H9 (cell line): ENCODE measurements around the gene NUDT22. TPM values are rescaled to one million over a fixed set of nuclear protein-coding genes. Genes with fewer than 3 reads are reported as not detected.

Experiments used
- DNase-seq: peaks from one replicate; pipeline ENCODE4 v3.0.0-alpha.2; 2017
- H2AFZ ChIP-seq: one replicate; pipeline ENCODE4 v1.6.1; 2013; ENCODE audit warnings: mild to moderate bottlenecking, low read length, control low read depth, moderate library complexity
- H2AK5ac ChIP-seq: 2 replicates; pipeline ENCODE4 v1.6.1; 2013; ENCODE audit warnings: low read length, control low read depth, mixed read lengths; ENCODE audit not compliant: insufficient read length
- H2BK120ac ChIP-seq: one replicate; pipeline ENCODE4 v1.6.1; 2013; ENCODE audit warnings: low read depth, mild to moderate bottlenecking, low read length, control low read depth, inconsistent platforms; ENCODE audit not compliant: poor library complexity, severe bottlenecking
- H2BK12ac ChIP-seq: 2 replicates; pipeline ENCODE4 v1.6.1; 2013; ENCODE audit warnings: low read length, control low read depth, mixed read lengths, low read depth; ENCODE audit not compliant: insufficient read length
- H2BK15ac ChIP-seq: 2 replicates; pipeline ENCODE4 v1.6.1; 2013; ENCODE audit warnings: low read depth, low read length, control low read depth
- H2BK20ac ChIP-seq: one replicate; pipeline ENCODE4 v1.6.1; 2013; ENCODE audit warnings: low read depth, mild to moderate bottlenecking, low read length, control low read depth, inconsistent platforms; ENCODE audit not compliant: poor library complexity, severe bottlenecking
- H2BK5ac ChIP-seq: 2 replicates; pipeline ENCODE4 v1.6.1; 2013; ENCODE audit warnings: low read length, control low read depth, mixed read lengths; ENCODE audit not compliant: insufficient read length
- H3K14ac ChIP-seq: 2 replicates; pipeline ENCODE4 v1.6.1; 2013; ENCODE audit warnings: low read length, control low read depth; ENCODE audit not compliant: insufficient read depth
- H3K18ac ChIP-seq: 2 replicates; pipeline ENCODE4 v1.6.1; 2013; ENCODE audit warnings: low read depth, mild to moderate bottlenecking, mixed read lengths, low read length, control low read depth; ENCODE audit not compliant: insufficient read length
- H3K23ac ChIP-seq: 2 replicates; pipeline ENCODE4 v1.6.1; 2013; ENCODE audit warnings: low read length, control low read depth, mixed read lengths, low read depth; ENCODE audit not compliant: insufficient read length
- H3K23me2 ChIP-seq: 2 replicates; pipeline ENCODE4 v1.6.1; 2013; ENCODE audit warnings: low read depth, mild to moderate bottlenecking, mixed read lengths, low read length, control low read depth; ENCODE audit not compliant: insufficient read length, poor library complexity, severe bottlenecking
- H3K27ac ChIP-seq: 2 replicates; pipeline ENCODE4 v1.5.1; 2013; ENCODE audit warnings: low read length, control low read depth, mixed read lengths, low read depth; ENCODE audit not compliant: insufficient read length
- H3K27me3 ChIP-seq: 2 replicates; pipeline ENCODE4 v1.6.1; 2013; ENCODE audit warnings: low read length, control low read depth, inconsistent platforms; ENCODE audit not compliant: insufficient read depth
- H3K4ac ChIP-seq: 2 replicates; pipeline ENCODE4 v1.6.1; 2013; ENCODE audit warnings: low read depth, mild to moderate bottlenecking, control low read depth, inconsistent platforms, low read length, moderate library complexity
- H3K4me1 ChIP-seq: 2 replicates; pipeline ENCODE4 v1.6.1; 2013; ENCODE audit warnings: low read length, control low read depth, inconsistent platforms; ENCODE audit not compliant: insufficient read depth
- H3K4me2 ChIP-seq: 2 replicates; pipeline ENCODE4 v1.6.1; 2013; ENCODE audit warnings: low read length, control low read depth, mixed read lengths; ENCODE audit not compliant: insufficient read length, insufficient read depth
- H3K56ac ChIP-seq: 2 replicates; pipeline ENCODE4 v1.6.1; 2013; ENCODE audit warnings: low read depth, mild to moderate bottlenecking, mixed read lengths, low read length, control low read depth; ENCODE audit not compliant: insufficient read length
- H3K79me1 ChIP-seq: 2 replicates; pipeline ENCODE4 v1.6.1; 2013; ENCODE audit warnings: low read depth, mild to moderate bottlenecking, moderate library complexity, low read length, control low read depth, inconsistent platforms; ENCODE audit not compliant: insufficient read depth, poor library complexity, severe bottlenecking
- H3K79me2 ChIP-seq: 2 replicates; pipeline ENCODE4 v1.6.1; 2013; ENCODE audit warnings: low read length, control low read depth, inconsistent platforms; ENCODE audit not compliant: insufficient read depth
- H3K9ac ChIP-seq: 2 replicates; pipeline ENCODE4 v1.6.1; 2013; ENCODE audit warnings: low read length, control low read depth, mixed read lengths; ENCODE audit not compliant: insufficient read length; ENCODE audit errors: extremely low read depth
- H3K9me3 ChIP-seq: one replicate; pipeline ENCODE4 v1.6.1; 2013; ENCODE audit warnings: low read depth, low read length, inconsistent platforms; ENCODE audit not compliant: control insufficient read depth
- H3T11ph ChIP-seq: one replicate; pipeline ENCODE4 v1.6.1; 2013; ENCODE audit warnings: mild to moderate bottlenecking, low read length, control low read depth, inconsistent platforms
- H4K20me1 ChIP-seq: one replicate; pipeline ENCODE4 v1.6.1; 2013; ENCODE audit not compliant: control insufficient read depth, insufficient read length, insufficient read depth
- H4K5ac ChIP-seq: 2 replicates; pipeline ENCODE4 v1.6.1; 2013; ENCODE audit warnings: low read depth, mild to moderate bottlenecking, mixed read lengths, low read length, control low read depth; ENCODE audit not compliant: insufficient read length
- H4K8ac ChIP-seq: replicated peaks from 2 replicates; pipeline ENCODE4 v1.6.1; 2013; ENCODE audit warnings: low read length, control low read depth, mixed read lengths, low read depth; ENCODE audit not compliant: insufficient read length
- H4K91ac ChIP-seq: 2 replicates; pipeline ENCODE4 v1.6.1; 2013; ENCODE audit warnings: low read depth, mild to moderate bottlenecking, moderate library complexity, mixed read lengths, low read length, control low read depth; ENCODE audit not compliant: insufficient read length
- H3K27ac Mint-ChIP-seq, 3 experiments: 2 replicates in 2 of 3; 3 replicates in 1 of 3; pipeline ENCODE4 v1.8.0; 2020 to 2021; ENCODE audit warnings: mixed read lengths in 3 of 3, mild to moderate bottlenecking in 1 of 3, moderate library complexity in 1 of 3
- H3K27me3 Mint-ChIP-seq: 2 replicates; pipeline ENCODE4 v1.8.0; 2021; ENCODE audit warnings: low read depth, mild to moderate bottlenecking, moderate library complexity, mixed read lengths
- H3K36me3 Mint-ChIP-seq, 3 experiments: 2 replicates in 2 of 3; 3 replicates in 1 of 3; pipeline ENCODE4 v1.8.0; 2020 to 2021; ENCODE audit warnings: low read depth in 3 of 3, mixed read lengths in 3 of 3; ENCODE audit not compliant: insufficient read depth in 1 of 3
- H3K4me1 Mint-ChIP-seq, 2 experiments: 2 replicates each; pipeline ENCODE4 v1.8.0; 2020; ENCODE audit warnings: mixed read lengths in 2 of 2
- H3K4me3 Mint-ChIP-seq, 2 experiments: 2 replicates in 1 of 2; 3 replicates in 1 of 2; pipeline ENCODE4 v1.8.0; 2020 to 2021; ENCODE audit warnings: mild to moderate bottlenecking in 2 of 2, mixed read lengths in 2 of 2, moderate library complexity in 1 of 2
- H3K9me3 Mint-ChIP-seq, 2 experiments: 2 replicates in 1 of 2; 3 replicates in 1 of 2; pipeline ENCODE4 v1.8.0; 2020; ENCODE audit warnings: mild to moderate bottlenecking in 2 of 2, mixed read lengths in 2 of 2, moderate library complexity in 1 of 2
- CTCF ChIP-seq: fragments of 200-600 bp; sonication (generic); conservative IDR thresholded peaks from 3 replicates; pipeline ENCODE4 v1.8.0; 2021; ENCODE audit warnings: antibody characterized with exemption, mild to moderate bottlenecking
- WGBS: extraction: QIAGEN DNeasy Blood & Tissue Kit; methylation state at CpG from one replicate; pipeline ENCODE4 v1.1.7; 2013; ENCODE audit warnings: missing lambda C conversion rate, low lambda C conversion rate, mixed read lengths; ENCODE audit not compliant: insufficient read length; ENCODE audit errors: extremely low coverage; 5-methylcytosine and 5-hydroxymethylcytosine counted together
- total RNA-seq: library from RNA; stranded (reverse); gene quantifications from 2 replicates; pipeline ENCODE4 v1.2.1, GENCODE V29; 2021

NUDT22 gene
- total RNA-seq, 1 experiment from 2014 or later: 39.6 TPM

GRCh38 chr11:64253043-64253442 is 27.0 kb downstream of the NUDT22 start:
- Histone ChIP-seq H3K14ac (no peak overlapping the region), H3K79me2 (no peaks in the 10 kb centered on the region; the same call in 1 of the 2 replicates), H3K23me2 (peaks cover 16% of the 10 kb centered on the region), H2BK15ac (no peak overlapping the region), H3K23ac (no peak overlapping the region), H3K18ac (no peak overlapping the region), H3K79me1 (peaks cover 3% of the 10 kb centered on the region), H3K4ac (no peak overlapping the region), H4K20me1 (no peaks in the 10 kb centered on the region), H3K4me1 (peaks cover 9% of the 10 kb centered on the region; the same call in 1 of the 2 replicates), H2BK120ac (no peak overlapping the region), H4K8ac (no peak overlapping the region), H2BK20ac (no peak overlapping the region), H3K4me2 (peak overlapping the region; percentile 19), H4K91ac (no peak overlapping the region), H3K9me3 (no peaks in the 10 kb centered on the region), H2AK5ac (no peak overlapping the region), H3K56ac (no peak overlapping the region), H3K27ac (no peak overlapping the region), H2BK12ac (no peak overlapping the region), H3K9ac (no peak overlapping the region), H3T11ph (no peak overlapping the region), H2BK5ac (no peak overlapping the region), H2AFZ (no peak overlapping the region), H3K27me3 (no peaks in the 10 kb centered on the region), H4K5ac (no peak overlapping the region)
- no peak for TF ChIP-seq CTCF
- no peak overlapping the region for H3K27ac Mint-ChIP-seq
- H3K36me3 Mint-ChIP-seq: peaks cover 20 to 39% (median 32%) of the 10 kb centered on the region in 3 experiments; a peak in 6 of 7 replicates
- WGBS: no CpG with 5 or more reads among the region's 8 CpGs
- H3K27me3 Mint-ChIP-seq: no peaks in the 10 kb centered on the region
- H3K4me1 Mint-ChIP-seq: peaks cover 30 to 40% of the 10 kb centered on the region in 2 experiments
- no peak for DNase-seq
- H3K9me3 Mint-ChIP-seq: no peaks in the 10 kb centered on the region
- peak overlapping the region; percentile 85 to 98 for H3K4me3 Mint-ChIP-seq
